Ectodermal cell (in vitro differentiated cells): Measurements from ENCODE around the gene ALG12.

ENCODE experiments used
- H3K27ac ChIP-seq: 2 replicates; pipeline ENCODE4 v1.7.0; 2013; ENCODE audit warnings: mild to moderate bottlenecking, low read depth, low read length; ENCODE audit not compliant: insufficient read depth, poor library complexity, severe bottlenecking
- H3K27me3 ChIP-seq: 2 replicates; pipeline ENCODE4 v1.7.0; 2013; ENCODE audit warnings: mild to moderate bottlenecking, low read length; ENCODE audit not compliant: insufficient read depth, control insufficient read depth, poor library complexity, severe bottlenecking
- H3K36me3 ChIP-seq: one replicate; pipeline ENCODE4 v1.7.0; 2013; ENCODE audit warnings: low read length; ENCODE audit not compliant: control insufficient read depth, insufficient read depth
- H3K4me1 ChIP-seq: one replicate; pipeline ENCODE4 v1.7.0; 2013; ENCODE audit warnings: low read length; ENCODE audit not compliant: control insufficient read depth, insufficient read depth
- H3K4me3 ChIP-seq: 2 replicates; pipeline ENCODE4 v1.7.0; 2013; ENCODE audit warnings: low read depth, low read length, control low read depth; ENCODE audit not compliant: insufficient read depth
- H3K9me3 ChIP-seq: 2 replicates; pipeline ENCODE4 v1.7.0; 2013; ENCODE audit warnings: mild to moderate bottlenecking, low read length, moderate library complexity; ENCODE audit not compliant: control insufficient read depth
- WGBS, 2 experiments: methylation state at CpG; one replicate each; pipeline ENCODE4 v1.1.7; 2013; ENCODE audit warnings: missing lambda C conversion rate in 2 of 2; 5-methylcytosine and 5-hydroxymethylcytosine counted together

Gene ALG12

DNA sequence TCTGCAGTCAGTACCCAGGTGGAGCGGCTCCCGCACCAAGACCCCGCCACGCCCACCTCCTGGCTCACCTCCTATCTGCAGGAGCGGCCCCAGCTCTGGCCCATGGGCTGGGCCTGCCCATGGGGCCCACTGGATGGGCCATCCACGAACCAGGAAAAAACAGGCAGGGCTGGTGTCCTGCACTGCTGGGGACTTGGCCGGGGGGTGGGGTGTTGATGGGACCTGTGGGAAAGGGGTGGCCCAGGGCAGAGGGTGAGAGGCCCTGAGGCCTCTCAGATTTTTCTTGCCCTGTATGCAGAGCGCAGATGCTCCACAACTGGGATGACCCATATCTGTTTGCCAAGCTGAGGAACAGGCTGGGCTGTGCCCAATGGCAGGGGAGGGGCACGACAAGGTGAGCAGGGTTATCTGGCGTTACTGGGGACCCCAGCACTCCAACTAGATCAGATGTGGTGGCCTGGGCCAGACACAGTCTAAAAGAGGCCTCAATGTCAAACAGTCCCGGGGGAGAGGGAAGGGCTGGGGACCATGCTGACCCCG is 39.7 kb upstream of the ALG12 start:
- Histone ChIP-seq H3K27ac (no peak overlapping the region), H3K36me3 (peaks cover 4% of the 10 kb centered on the region), H3K4me3 (no peak overlapping the region), H3K27me3 (peaks cover 9% of the 10 kb centered on the region), H3K4me1 (peaks cover 9% of the 10 kb centered on the region), H3K9me3 (no peaks in the 10 kb centered on the region)
- 92 to 93% methylated on average over 12 of the region's 12 CpGs for WGBS, 2 experiments

DNA sequence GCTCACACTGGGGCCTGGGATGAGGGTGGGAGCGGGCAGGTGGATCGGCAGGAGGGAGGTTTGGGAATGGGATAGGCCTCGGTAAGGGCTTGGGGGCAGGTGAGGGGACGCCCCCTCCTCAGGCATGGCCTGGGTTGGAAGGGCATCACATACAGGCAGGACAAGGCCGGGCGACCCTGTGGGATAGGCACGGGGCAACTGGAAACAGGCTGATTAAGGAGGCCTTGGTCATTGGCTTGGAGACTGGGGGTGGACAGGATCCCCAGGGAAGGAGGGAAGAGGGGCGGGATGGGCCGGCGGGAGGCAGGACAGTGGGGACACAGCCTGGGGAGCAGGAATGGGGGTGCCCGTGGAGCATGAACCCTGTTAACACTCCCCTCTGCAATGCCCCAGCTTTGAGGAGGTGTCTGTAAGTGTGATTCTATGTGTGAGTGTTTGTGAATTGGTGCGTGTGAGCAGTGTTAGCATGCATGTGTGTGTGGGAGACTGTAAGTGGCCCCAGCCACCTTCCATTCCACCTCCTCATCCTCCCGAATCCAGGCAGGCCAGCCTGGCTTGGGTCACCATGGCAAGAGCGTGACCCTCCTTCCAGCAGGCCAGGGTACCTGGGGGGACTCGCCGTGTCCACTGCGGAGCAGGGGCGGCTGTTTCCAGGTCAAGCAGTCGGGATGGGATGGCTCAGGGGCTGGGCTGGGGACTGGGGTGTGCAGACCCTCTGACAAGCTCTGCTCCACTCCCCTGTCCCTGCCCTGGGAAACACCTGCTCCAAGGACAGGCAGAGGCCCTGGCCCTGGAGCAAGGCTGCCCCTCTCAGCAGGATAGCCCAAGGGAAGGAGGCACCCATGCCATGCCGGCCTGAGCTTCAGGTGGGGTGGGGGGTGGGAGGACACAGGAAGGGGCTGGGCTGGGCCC is 38.9 kb upstream of the ALG12 start:
- H3K4me1 ChIP-seq = peaks cover 9% of the 10 kb centered on the region
- 88 to 90% methylated on average over 20 of the region's 20 CpGs for WGBS, 2 experiments
- H3K4me3 ChIP-seq = no peak overlapping the region
- no peaks in the 10 kb centered on the region for H3K9me3 ChIP-seq
- no peaks in the 10 kb centered on the region for H3K36me3 ChIP-seq
- no peak overlapping the region for H3K27ac ChIP-seq
- H3K27me3 ChIP-seq = peaks cover 9% of the 10 kb centered on the region

DNA sequence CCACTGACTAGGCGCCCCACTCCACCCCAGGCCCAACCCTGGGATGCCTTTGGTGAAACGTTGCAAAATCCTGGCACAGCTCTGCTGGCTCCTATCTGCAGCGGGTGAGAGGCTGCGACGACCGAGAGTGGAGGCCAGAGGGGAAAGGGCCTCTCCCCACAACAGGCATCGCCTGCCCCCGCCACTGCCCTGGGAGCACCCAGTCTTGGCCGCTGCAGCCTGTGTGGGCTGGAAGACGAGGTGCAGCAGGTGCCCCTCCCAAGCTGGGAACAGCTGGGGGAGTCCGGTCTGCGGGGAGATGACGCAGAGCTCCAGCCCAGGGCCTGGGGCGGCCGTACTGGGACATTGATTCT is 38.2 kb upstream of the ALG12 start:
- WGBS, 2 experiments = 93 to 94% methylated on average over 15 of the region's 15 CpGs
- Histone ChIP-seq H3K27ac (no peak overlapping the region), H3K27me3 (peaks cover 4% of the 10 kb centered on the region), H3K4me1 (peaks cover 11% of the 10 kb centered on the region), H3K4me3 (no peak overlapping the region), H3K9me3 (no peaks in the 10 kb centered on the region), H3K36me3 (no peaks in the 10 kb centered on the region)

DNA sequence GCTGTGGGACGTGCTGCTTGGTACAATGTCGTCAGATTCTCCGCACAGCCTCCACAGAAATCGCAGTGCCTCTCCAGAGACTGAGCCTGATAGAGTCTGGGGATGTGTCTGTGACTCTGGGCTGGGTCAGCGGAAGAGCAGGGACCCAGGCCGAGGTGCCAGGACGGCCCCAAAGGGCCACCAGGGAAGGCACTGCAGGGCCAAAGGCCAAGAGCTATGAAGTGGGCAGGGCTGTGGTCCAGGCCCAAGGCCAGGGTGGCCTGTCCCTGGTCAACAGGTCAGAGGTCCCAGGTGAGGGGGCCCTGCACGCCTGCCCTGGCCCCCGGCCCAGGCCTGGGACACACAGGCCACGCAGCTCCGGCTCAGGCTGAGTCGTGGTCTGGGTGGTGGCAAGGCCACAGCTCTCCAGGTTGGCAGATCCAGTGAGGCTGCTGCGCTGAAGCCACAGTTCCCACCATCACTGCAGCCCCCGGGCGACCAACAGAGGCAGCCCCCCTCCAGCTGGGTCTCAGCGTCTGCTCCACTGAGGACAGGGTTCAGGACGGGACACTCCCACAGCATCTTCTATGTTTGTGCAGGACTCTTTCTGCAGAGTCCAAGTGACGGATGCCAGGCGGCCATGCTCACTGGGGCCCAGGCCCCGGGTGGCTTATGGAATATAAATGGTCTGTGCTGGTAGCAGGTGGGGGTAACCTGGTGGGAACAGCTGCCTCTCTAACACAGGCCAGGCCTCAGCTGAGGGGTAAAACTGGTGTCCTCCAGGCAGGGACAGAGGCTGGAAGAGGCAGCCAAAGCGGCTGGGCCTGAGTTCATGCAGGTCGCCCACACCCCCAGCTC is 37.6 kb upstream of the ALG12 start:
- WGBS, 2 experiments = 94 to 95% methylated on average over 22 of the region's 22 CpGs
- Histone ChIP-seq H3K9me3 (no peaks in the 10 kb centered on the region), H3K27me3 (no peaks in the 10 kb centered on the region), H3K4me1 (peaks cover 16% of the 10 kb centered on the region), H3K27ac (no peak overlapping the region), H3K36me3 (no peaks in the 10 kb centered on the region), H3K4me3 (no peak overlapping the region)

DNA sequence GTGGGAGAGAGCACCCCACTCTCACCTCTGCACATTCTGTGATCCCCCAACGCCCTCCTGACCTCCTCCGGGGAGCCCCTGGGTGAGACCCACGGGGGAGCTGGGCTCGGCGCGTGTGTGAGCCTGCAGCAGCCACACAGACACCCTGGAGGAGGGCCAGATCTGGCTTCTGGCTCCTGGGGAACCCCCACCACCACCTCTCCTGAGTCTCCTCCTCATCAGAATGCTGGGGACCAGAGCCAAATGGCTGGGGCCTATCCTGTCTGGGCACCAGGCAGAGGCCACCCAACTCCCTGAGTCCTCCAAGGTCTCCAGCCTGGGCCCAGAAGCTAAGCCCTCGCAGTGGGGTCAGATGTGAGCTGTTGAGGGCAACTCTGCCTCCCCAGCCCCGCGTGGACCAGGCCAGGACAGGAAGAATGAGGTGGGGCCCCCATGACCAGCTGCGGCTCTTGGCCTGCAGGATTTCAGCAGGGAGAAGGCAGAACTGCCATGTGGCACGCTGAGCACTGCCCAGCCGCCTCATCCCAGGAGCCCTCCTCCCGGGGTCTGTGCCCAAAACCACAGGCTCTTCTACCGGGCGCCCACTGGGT is 36.8 kb upstream of the ALG12 start:
- Histone ChIP-seq H3K4me3 (no peak overlapping the region), H3K27ac (no peak overlapping the region), H3K9me3 (no peaks in the 10 kb centered on the region), H3K36me3 (no peaks in the 10 kb centered on the region), H3K4me1 (peaks cover 20% of the 10 kb centered on the region), H3K27me3 (no peaks in the 10 kb centered on the region)
- 92 to 94% methylated on average over 15 of the region's 15 CpGs for WGBS, 2 experiments

DNA sequence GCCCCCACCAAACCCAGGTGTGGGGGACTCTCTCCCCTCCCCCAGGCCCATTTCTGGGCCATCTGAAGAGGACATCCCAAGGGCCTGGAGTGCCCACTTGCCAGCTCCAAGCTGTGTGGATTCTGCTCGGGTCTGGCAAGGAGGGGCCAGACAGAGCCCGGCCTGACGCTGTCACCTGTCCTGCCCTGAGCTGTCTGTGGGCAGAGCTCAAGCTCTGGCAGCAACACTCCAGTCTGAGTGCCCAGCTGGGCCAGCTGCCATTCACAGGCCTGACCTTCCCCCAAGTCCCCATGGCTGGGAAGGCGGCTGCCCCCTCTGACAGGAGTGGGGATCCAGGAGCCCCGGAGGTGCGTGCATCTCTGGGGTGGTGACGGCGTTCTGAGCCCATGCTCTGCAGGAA is 36.1 kb upstream of the ALG12 start:
- Histone ChIP-seq H3K4me1 (peaks cover 25% of the 10 kb centered on the region), H3K27ac (no peak overlapping the region), H3K36me3 (no peaks in the 10 kb centered on the region), H3K27me3 (no peaks in the 10 kb centered on the region), H3K9me3 (no peaks in the 10 kb centered on the region), H3K4me3 (no peak overlapping the region)
- 93 to 95% methylated on average over 8 of the region's 8 CpGs for WGBS, 2 experiments

DNA sequence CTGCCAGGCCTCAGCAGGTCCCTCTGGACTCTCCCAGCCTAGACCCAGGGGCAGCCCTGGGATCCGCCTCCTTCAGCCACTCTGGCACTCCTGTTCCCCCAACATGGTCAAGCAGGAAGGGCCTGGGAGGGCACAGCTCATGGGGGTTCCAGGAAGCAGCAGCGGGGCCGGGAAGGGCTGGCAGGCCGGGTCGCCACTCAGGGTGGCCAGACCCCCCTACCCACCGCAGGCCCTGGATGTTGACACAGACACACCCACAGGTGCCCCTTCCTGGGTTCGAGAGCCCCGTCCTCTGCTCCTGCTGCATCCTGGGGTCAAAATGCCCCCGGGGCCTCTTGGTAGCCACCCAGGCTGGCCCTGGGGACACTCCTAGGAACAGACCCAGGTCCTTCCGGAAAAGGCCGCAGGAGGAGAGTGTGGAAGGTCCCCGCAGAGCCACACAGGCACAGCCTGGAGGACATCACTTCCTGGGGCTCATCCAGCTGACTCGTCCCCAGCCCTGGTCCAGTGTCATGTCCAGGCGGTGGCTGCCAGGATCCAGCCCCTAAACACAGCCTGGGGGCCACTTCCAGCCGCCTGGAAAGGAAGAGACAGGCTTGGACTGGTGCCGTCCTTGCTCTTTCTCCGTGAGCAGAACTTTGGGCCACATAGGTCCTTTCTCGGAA is 35.6 kb upstream of the ALG12 start:
- H3K9me3 ChIP-seq = no peaks in the 10 kb centered on the region
- H3K27ac ChIP-seq = no peak overlapping the region
- H3K4me1 ChIP-seq = peaks cover 28% of the 10 kb centered on the region
- 88 to 89% methylated on average over 18 of the region's 18 CpGs for WGBS, 2 experiments
- H3K27me3 ChIP-seq = no peaks in the 10 kb centered on the region
- no peak overlapping the region for H3K4me3 ChIP-seq
- H3K36me3 ChIP-seq = no peaks in the 10 kb centered on the region

DNA sequence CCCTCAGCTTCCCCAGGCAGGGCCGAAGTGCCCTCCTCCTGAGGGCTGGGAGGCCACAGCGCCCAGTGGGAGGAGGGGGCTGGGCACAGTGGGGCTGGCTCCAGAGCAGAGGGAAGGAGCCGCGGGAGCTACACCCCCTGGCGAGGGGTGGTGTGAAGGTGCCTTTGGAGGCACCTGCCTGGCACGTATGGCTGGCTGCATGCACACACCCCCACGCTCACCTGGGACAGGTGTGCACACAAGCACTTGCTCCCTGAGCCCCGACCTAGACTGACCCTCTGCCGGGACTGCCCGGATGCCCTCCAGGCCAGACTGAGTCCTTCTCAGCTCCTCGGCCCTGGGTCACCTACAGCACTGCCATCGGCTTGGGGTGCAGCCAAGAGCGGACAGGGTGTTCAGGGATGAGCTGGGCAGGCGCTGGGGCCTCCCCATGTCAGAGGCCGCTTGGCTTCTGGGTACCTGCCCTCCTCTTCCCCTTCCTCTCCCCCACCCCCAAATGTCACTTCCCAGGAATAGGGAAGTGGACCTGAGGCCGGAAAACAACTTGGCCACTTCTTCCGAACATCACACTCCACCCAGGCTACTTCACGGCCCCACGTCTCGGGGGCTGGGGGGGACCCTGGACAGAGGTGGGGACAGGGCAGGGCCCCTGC is 34.9 kb upstream of the ALG12 start:
- no peaks in the 10 kb centered on the region for H3K36me3 ChIP-seq
- WGBS, 2 experiments = 93% methylated on average over 20 of the region's 20 CpGs
- H3K27me3 ChIP-seq = no peaks in the 10 kb centered on the region
- H3K9me3 ChIP-seq = no peaks in the 10 kb centered on the region
- H3K4me1 ChIP-seq = peaks cover 29% of the 10 kb centered on the region
- H3K27ac ChIP-seq = no peak overlapping the region
- H3K4me3 ChIP-seq = no peak overlapping the region

DNA sequence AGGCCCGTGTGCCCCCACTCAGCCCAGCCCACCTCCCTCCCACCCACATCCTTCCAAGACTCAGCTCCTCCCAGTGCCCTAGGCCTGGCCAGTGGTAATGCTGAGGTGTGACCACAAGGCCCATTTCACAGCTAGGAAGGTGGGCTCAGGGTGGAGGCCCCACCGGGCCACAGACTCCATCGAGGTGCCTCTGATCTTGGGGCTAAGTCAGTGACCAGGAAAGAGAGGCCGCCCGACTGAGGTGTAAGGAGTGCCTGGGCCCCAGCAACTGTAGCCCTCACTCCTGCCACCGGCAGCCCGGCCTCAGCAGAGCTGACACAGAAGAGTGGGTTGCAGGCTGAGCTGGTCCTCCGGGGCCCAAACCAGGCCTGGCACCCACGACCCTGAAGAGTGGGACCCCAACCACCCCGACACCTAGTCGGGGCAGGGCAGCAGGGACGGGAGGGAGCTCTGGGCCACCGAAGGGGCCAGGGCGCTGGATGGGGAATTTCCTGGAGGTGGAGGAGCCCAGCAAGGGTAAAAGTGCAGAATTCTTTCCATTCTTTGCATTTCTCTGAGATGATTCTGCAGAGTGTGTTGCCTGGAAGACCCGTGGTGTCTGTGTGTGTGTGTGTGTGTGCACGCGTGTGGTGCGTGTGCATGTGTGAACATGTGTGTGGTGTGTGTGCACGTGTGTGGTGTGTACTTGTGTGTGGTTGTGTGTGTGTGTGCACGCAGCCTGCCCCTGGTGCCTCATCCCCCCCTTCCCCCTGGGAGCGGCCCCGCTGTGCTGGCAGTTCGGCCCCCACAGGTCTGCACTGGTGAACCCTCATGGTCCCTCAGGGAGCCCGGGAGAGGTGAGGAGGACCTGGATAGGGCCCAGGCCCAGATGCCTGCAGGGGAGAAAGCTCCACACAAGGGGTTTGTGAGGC is 34.0 kb upstream of the ALG12 start:
- H3K27ac ChIP-seq = no peak overlapping the region

More for the DNA sequence above, 34.0 kb upstream of the ALG12 start:
- Histone ChIP-seq H3K4me3 (no peak overlapping the region), H3K9me3 (no peaks in the 10 kb centered on the region), H3K4me1 (peaks cover 32% of the 10 kb centered on the region), H3K27me3 (no peaks in the 10 kb centered on the region), H3K36me3 (no peaks in the 10 kb centered on the region)
- WGBS, 2 experiments = 86 to 89% methylated on average over 23 to 24 of the region's 24 CpGs
